SK-N-SH (cell line): Measurements from ENCODE around the gene JMJD6. TPM values are rescaled to one million over a fixed set of nuclear protein-coding genes. Genes with fewer than 3 reads are reported as not detected.

ENCODE experiments used
- CTCF ChIA-PET: fragments of 300-600, 350-600 bp; formaldehyde crosslinking; extraction: SDS; loops from one replicate; lab custom pipeline; 2021; lab: Yijun Ruan, JAX
- POLR2A ChIA-PET: fragments of 350-600 bp; sonication (Branson Sonifier 250); formaldehyde crosslinking; extraction: SDS; loops from one replicate; lab custom pipeline; 2020; ENCODE audit warnings: antibody characterized with exemption, inconsistent platforms; lab: Yijun Ruan, JAX
- DNase-seq: peaks from one replicate; pipeline ENCODE4 v3.0.0; 2012
- H2AFZ ChIP-seq: fragments of 200-600 bp; sonication (generic); 2 replicates; pipeline ENCODE4 v1.8.1; 2016; ENCODE audit warnings: antibody characterized with exemption, mild to moderate bottlenecking, low read depth
- H3F3A ChIP-seq: fragments of 200-600 bp; sonication (generic); replicated peaks from 2 replicates; pipeline ENCODE3; 2016; ENCODE audit warnings: antibody characterized with exemption, mild to moderate bottlenecking; ENCODE audit not compliant: insufficient read depth
- H3K27ac ChIP-seq, 2 experiments: fragments of 200-500 bp in 1 of 2; fragments of 200-600 bp in 1 of 2; sonication (Bioruptor generic) in 1 of 2; sonication (generic), shearing (Covaris generic) in 1 of 2; 2 replicates each; pipeline versions ENCODE4 v1.5.1 to v1.6.1; 2014 to 2016; ENCODE audit warnings: low read depth in 2 of 2, inconsistent platforms in 1 of 2, low read length in 1 of 2, mild to moderate bottlenecking in 1 of 2, mixed read lengths in 1 of 2
- H3K27me3 ChIP-seq: fragments of 200-600 bp; sonication (generic), shearing (Covaris generic); 2 replicates; pipeline ENCODE4 v1.6.1; 2016; ENCODE audit warnings: mixed run types; ENCODE audit not compliant: insufficient read depth
- H3K36me3 ChIP-seq, 2 experiments: fragments of 200-500 bp in 1 of 2; fragments of 200-600 bp in 1 of 2; sonication (Bioruptor generic) in 1 of 2; sonication (generic) in 1 of 2; replicated peaks in 1 of 2; 2 replicates each; pipeline versions ENCODE3 to v1.5.1; 2014 to 2016; ENCODE audit warnings: low read length in 1 of 2, mild to moderate bottlenecking in 1 of 2; ENCODE audit not compliant: insufficient read depth in 2 of 2, control insufficient read depth in 1 of 2
- H3K4me1 ChIP-seq, 2 experiments: fragments of 200-500 bp in 1 of 2; fragments of 200-600 bp in 1 of 2; sonication (Bioruptor generic) in 1 of 2; sonication (generic), shearing (Covaris generic) in 1 of 2; 2 replicates each; pipeline versions ENCODE4 v1.5.1 to v1.6.1; 2014 to 2016; ENCODE audit warnings: low read depth in 1 of 2, low read length in 1 of 2, mixed run types in 1 of 2; ENCODE audit not compliant: insufficient read depth in 2 of 2, control insufficient read depth in 1 of 2
- H3K4me2 ChIP-seq: fragments of 200-600 bp; sonication (generic), shearing (Covaris generic); 2 replicates; pipeline ENCODE4 v1.6.1; 2017; ENCODE audit warnings: mixed run types
- H3K4me3 ChIP-seq, 2 experiments: fragments of 200-500 bp in 1 of 2; fragments of 200-600 bp in 1 of 2; sonication (Bioruptor generic) in 1 of 2; sonication (generic), shearing (Covaris generic) in 1 of 2; 2 replicates each; pipeline versions ENCODE4 v1.5.1 to v1.8.1; 2014 to 2016; ENCODE audit warnings: low read depth in 2 of 2, inconsistent platforms in 1 of 2, low read length in 1 of 2, mild to moderate bottlenecking in 1 of 2, mixed read lengths in 1 of 2, moderate library complexity in 1 of 2
- H3K79me2 ChIP-seq: fragments of 200-600 bp; sonication (generic); 2 replicates; pipeline ENCODE4 v1.8.1; 2017; ENCODE audit warnings: mild to moderate bottlenecking; ENCODE audit not compliant: insufficient read depth
- H3K9ac ChIP-seq: fragments of 200-600 bp; sonication (generic); 2 replicates; pipeline ENCODE4 v1.6.1; 2017; ENCODE audit warnings: mixed run types
- H3K9me2 ChIP-seq: fragments of 200-600 bp; sonication (generic); 2 replicates; pipeline ENCODE4 v1.6.1; 2017; ENCODE audit warnings: mixed run types
- H3K9me3 ChIP-seq: fragments of 200-600 bp; sonication (generic); 2 replicates; pipeline ENCODE4 v1.6.1; 2017; ENCODE audit warnings: mixed run types, mild to moderate bottlenecking, moderate library complexity
- H4K20me1 ChIP-seq: fragments of 200-600 bp; sonication (generic); 2 replicates; pipeline ENCODE4 v1.6.1; 2017; ENCODE audit warnings: mild to moderate bottlenecking, mixed run types; ENCODE audit not compliant: insufficient read depth
- CHD2 ChIP-seq: fragments of 150-350 bp; IDR thresholded peaks from 2 replicates; pipeline ENCODE4 v1.6.1; 2018; ENCODE audit warnings: low read length; ENCODE audit not compliant: partially characterized antibody
- CTCF ChIP-seq: fragments of 200-600 bp; sonication (generic); IDR thresholded peaks from 2 replicates; pipeline ENCODE4 v1.6.1; 2017; ENCODE audit warnings: antibody characterized with exemption, mild to moderate bottlenecking, moderate library complexity
- FOXJ3 ChIP-seq: sonication (generic); formaldehyde crosslinking; IDR thresholded peaks from 2 replicates; pipeline ENCODE4 v1.5.1; 2020; ENCODE audit warnings: mild to moderate bottlenecking, missing genetic modification reagents
- FOXM1 ChIP-seq: IDR thresholded peaks from 2 replicates; pipeline ENCODE4 v1.4.0; 2012; ENCODE audit warnings: low read depth, mild to moderate bottlenecking
- MXI1 ChIP-seq: IDR thresholded peaks from 2 replicates; pipeline ENCODE4 v1.6.1; 2012; ENCODE audit warnings: mild to moderate bottlenecking, low read depth, low read length, improper control_type of control experiment
- NFIC ChIP-seq: IDR thresholded peaks from 2 replicates; pipeline ENCODE4 v1.4.0; 2012; ENCODE audit warnings: borderline replicate concordance
- NRF1 ChIP-seq: IDR thresholded peaks from 2 replicates; pipeline ENCODE4 v1.6.1; 2012; ENCODE audit warnings: low read depth, mild to moderate bottlenecking, low read length
- RAD21 ChIP-seq: IDR thresholded peaks from 2 replicates; pipeline ENCODE4 v1.6.1; 2012; ENCODE audit warnings: mild to moderate bottlenecking, low read length
- RXRA ChIP-seq: IDR thresholded peaks from 2 replicates; pipeline ENCODE4 v1.4.0; 2012; ENCODE audit warnings: low read depth, mild to moderate bottlenecking, borderline replicate concordance
- TEAD4 ChIP-seq: IDR thresholded peaks from 2 replicates; pipeline ENCODE4 v1.4.0; 2012; ENCODE audit warnings: mild to moderate bottlenecking, borderline replicate concordance; ENCODE audit not compliant: insufficient read depth
- YY1 ChIP-seq: IDR thresholded peaks from 2 replicates; pipeline ENCODE4 v1.4.0; 2012; ENCODE audit warnings: low read depth, mild to moderate bottlenecking
- ZBTB33 ChIP-seq: IDR thresholded peaks from 2 replicates; pipeline ENCODE4 v1.4.0; 2012; ENCODE audit warnings: low read depth, borderline replicate concordance
- WGBS: methylation state at CpG from one replicate; pipeline ENCODE4 v1.1.6; 2017; ENCODE audit warnings: low lambda C conversion rate; 5-methylcytosine and 5-hydroxymethylcytosine counted together
- polyA plus RNA-seq, 3 experiments: library from polyadenylated mRNA; depleted of rRNA; stranded (reverse); fragments of >200 nt; gene quantifications; 2 replicates each; pipeline ENCODE4 v1.2.3, GENCODE V29; 2012
- TF ChIP-seq, protein P1 (sequence below): IDR thresholded peaks from 2 replicates; pipeline ENCODE4 v1.6.1; 2012; ENCODE audit warnings: mild to moderate bottlenecking, low read depth, low read length, moderate library complexity
- TF ChIP-seq, protein P2 (sequence below): IDR thresholded peaks from 2 replicates; pipeline ENCODE4 v1.4.0; 2012; ENCODE audit warnings: low read depth

Gene JMJD6
- polyA plus RNA-seq, 1 of the 3 experiments (the other 2 are of a cell fraction) = 23.3 TPM

- no peak for TF ChIP-seq CHD2
- TF ChIP-seq MXI1 = no peak
- no peak for TF ChIP-seq FOXJ3
- TF ChIP-seq, protein P1, sequence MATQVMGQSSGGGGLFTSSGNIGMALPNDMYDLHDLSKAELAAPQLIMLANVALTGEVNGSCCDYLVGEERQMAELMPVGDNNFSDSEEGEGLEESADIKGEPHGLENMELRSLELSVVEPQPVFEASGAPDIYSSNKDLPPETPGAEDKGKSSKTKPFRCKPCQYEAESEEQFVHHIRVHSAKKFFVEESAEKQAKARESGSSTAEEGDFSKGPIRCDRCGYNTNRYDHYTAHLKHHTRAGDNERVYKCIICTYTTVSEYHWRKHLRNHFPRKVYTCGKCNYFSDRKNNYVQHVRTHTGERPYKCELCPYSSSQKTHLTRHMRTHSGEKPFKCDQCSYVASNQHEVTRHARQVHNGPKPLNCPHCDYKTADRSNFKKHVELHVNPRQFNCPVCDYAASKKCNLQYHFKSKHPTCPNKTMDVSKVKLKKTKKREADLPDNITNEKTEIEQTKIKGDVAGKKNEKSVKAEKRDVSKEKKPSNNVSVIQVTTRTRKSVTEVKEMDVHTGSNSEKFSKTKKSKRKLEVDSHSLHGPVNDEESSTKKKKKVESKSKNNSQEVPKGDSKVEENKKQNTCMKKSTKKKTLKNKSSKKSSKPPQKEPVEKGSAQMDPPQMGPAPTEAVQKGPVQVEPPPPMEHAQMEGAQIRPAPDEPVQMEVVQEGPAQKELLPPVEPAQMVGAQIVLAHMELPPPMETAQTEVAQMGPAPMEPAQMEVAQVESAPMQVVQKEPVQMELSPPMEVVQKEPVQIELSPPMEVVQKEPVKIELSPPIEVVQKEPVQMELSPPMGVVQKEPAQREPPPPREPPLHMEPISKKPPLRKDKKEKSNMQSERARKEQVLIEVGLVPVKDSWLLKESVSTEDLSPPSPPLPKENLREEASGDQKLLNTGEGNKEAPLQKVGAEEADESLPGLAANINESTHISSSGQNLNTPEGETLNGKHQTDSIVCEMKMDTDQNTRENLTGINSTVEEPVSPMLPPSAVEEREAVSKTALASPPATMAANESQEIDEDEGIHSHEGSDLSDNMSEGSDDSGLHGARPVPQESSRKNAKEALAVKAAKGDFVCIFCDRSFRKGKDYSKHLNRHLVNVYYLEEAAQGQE = no peak
- TF ChIP-seq TEAD4 = no peak
- no peak for TF ChIP-seq RXRA
Measured at GRCh38 chr17:76722279-76722678, 4.1 kb downstream of the JMJD6 start (continued).

DNA sequence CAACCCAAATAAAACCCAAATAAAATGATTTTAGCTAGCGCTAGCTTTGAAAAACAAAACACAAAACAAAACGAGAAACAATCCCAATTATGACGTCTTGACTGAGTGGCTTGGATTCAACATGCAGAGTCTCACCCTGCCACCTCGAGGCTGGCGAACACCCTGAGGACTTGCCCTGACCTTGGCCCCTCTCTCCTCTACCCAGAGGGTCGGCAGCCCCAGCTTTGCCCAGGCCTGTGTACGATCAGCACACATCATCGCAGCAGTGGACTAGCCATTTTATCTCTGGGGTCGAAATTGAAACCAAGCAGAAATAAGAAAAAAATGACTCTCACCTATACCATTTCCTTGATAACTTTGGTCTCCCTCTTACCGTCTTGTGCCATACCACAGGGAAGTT lies 4.9 kb downstream of the JMJD6 start:
- no peaks in the 10 kb centered on the region for H3K9me3 ChIP-seq
- WGBS = 95% methylated on average over 10 of the region's 10 CpGs
- CTCF ChIA-PET = interaction anchor here (0.9 to 2.8 kb wide), 3 partner anchors 10 to 199 kb away, joined by 3 to 8 read pairs (median 4); no protein-coding TSS in a partner anchor
- H3F3A ChIP-seq = peaks cover 26% of the 10 kb centered on the region
- H3K27me3 ChIP-seq = no peaks in the 10 kb centered on the region
- TF ChIP-seq TEAD4 (no peak), CTCF (no peak), YY1 (no peak), RAD21 (no peak), FOXM1 (no peak), NFIC (no peak), NRF1 (no peak), ZBTB33 (no peak), MXI1 (no peak)
- TF ChIP-seq, protein P2, sequence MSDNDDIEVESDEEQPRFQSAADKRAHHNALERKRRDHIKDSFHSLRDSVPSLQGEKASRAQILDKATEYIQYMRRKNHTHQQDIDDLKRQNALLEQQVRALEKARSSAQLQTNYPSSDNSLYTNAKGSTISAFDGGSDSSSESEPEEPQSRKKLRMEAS = no peak
- peaks cover 64% of the 10 kb centered on the region for H3K79me2 ChIP-seq
- H3K4me2 ChIP-seq = no peak overlapping the region
- no peak for DNase-seq
- H3K36me3 ChIP-seq = peaks cover 57 to 80% of the 10 kb centered on the region in 2 experiments
- no peak overlapping the region for H3K9ac ChIP-seq
- H3K9me2 ChIP-seq = no peaks in the 10 kb centered on the region
- peaks cover 9 to 20% of the 10 kb centered on the region in 2 experiments for H3K4me1 ChIP-seq
- no peak overlapping the region for H3K4me3 ChIP-seq
- no peak overlapping the region for H3K27ac ChIP-seq
- no peak overlapping the region for H2AFZ ChIP-seq
- H4K20me1 ChIP-seq = peaks cover 18% of the 10 kb centered on the region; the same call in 1 of the 2 replicates
- POLR2A ChIA-PET = interaction anchor here (2.0 kb wide), 1 partner anchor 17 kb away, joined by 4 read pairs; the partner anchor contains the start of gene MFSD11
